Measurements from ENCODE around the gene HBS1L. TPM values are rescaled to one million over a fixed set of nuclear protein-coding genes. Genes with fewer than 3 reads are reported as not detected.
A peak's percentile ranks its signal among the peaks of the same experiment; 100 is the strongest.

Gene HBS1L
- total RNA-seq, 1 experiment from 2014 or later, result 97.0 TPM

DNA sequence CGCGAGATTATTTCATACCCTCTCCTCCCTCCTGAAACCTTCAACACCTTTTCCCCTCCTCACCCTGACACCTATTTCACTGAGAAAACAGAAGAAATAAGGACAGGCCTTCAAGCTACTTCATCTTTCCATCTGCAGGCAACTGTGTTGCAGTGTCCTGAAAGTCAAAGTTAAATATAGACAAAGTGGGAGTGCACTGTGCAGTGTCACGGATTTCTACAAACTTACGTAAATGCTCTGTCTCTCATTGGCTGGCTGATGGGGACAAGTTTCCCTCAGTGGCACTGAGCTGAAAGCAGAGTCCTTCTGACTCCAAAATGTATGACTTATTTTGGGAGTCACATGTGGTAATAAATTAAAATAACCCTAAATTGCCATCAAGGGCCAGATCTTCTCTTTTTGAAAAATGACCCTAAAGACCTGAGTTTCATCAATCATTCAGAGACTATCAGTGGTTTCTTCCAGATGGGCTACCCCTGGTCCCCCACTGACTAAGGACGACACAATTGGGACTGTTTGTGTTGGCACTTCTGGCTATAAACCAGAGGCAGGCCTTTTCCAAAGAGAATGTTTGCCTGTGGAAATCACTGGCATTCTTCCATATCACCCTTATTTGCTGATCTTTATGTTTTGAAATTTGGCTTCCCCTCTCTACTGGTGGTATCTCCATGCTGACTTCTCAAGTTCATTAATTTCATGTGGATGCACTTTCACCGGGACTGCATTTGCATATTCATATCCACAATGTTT is 126.3 kb downstream of the HBS1L start:
- Mint-ChIP-seq H3K9me3 (ENCODE audit: unreplicated experiment) (no peaks in the 10 kb centered on the region), H3K4me3 (ENCODE audit: unreplicated experiment) (no peak overlapping the region), H3K36me3 (ENCODE audit: insufficient read depth, unreplicated experiment) (peaks cover 7% of the 10 kb centered on the region), H3K27me3 (ENCODE audit: insufficient read depth, unreplicated experiment) (no peaks in the 10 kb centered on the region), H3K4me1 (ENCODE audit: insufficient read depth, unreplicated experiment) (peaks cover 6% of the 10 kb centered on the region), H3K27ac (ENCODE audit: low read depth, unreplicated experiment) (peak overlapping the region; percentile 55)
- no peak for DNase-seq (ENCODE audit: unreplicated experiment)
- intact Hi-C loops (cut with micrococcal nuclease), result no loop called here
- BruUV-seq (replicated peaks), result no TSS peak
- TF ChIP-seq, protein P1, sequence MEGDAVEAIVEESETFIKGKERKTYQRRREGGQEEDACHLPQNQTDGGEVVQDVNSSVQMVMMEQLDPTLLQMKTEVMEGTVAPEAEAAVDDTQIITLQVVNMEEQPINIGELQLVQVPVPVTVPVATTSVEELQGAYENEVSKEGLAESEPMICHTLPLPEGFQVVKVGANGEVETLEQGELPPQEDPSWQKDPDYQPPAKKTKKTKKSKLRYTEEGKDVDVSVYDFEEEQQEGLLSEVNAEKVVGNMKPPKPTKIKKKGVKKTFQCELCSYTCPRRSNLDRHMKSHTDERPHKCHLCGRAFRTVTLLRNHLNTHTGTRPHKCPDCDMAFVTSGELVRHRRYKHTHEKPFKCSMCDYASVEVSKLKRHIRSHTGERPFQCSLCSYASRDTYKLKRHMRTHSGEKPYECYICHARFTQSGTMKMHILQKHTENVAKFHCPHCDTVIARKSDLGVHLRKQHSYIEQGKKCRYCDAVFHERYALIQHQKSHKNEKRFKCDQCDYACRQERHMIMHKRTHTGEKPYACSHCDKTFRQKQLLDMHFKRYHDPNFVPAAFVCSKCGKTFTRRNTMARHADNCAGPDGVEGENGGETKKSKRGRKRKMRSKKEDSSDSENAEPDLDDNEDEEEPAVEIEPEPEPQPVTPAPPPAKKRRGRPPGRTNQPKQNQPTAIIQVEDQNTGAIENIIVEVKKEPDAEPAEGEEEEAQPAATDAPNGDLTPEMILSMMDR (IDR thresholded peaks at IDR 0.05; ENCODE audit: unreplicated experiment), result no peak
- ChIA-PET CTCF (interaction anchor here (0.8 to 1.5 kb wide), 2 partner anchors 12 to 16 kb away, joined by 3 to 7 read pairs; no protein-coding TSS in a partner anchor), POLR2A (interaction anchor here (1.1 kb wide), 1 partner anchor 12 kb away, joined by 3 read pairs; no protein-coding TSS in a partner anchor)

DNA sequence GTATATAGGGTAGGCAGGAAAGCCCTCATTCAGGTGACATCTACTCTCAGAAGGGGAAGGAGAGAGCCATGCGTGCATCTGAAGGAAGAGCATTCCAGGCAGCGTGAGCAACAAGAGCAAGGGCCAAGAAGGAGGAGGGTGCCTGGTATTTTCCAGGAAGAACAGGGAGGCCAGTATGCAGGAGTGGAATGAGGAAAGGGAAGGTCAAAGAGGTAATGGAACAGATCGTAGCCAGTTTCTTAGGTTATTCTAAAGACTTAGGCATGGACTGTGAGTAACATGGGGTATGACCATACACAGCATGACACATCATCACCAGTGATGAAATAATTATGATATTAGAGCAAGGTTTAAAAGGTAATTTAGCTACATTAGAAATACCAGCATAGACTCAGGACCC is 128.8 kb downstream of the HBS1L start:
- CTCF ChIA-PET, result interaction anchor here (0.5 to 2.8 kb wide), 8 partner anchors 14 to 816 kb away, joined by 3 to 24 read pairs (median 4); no protein-coding TSS in a partner anchor
- Mint-ChIP-seq H3K36me3 (ENCODE audit: insufficient read depth, unreplicated experiment) (peaks cover 7% of the 10 kb centered on the region), H3K27ac (ENCODE audit: low read depth, unreplicated experiment) (peak overlapping the region; percentile 8), H3K9me3 (ENCODE audit: unreplicated experiment) (no peaks in the 10 kb centered on the region), H3K27me3 (ENCODE audit: insufficient read depth, unreplicated experiment) (no peaks in the 10 kb centered on the region), H3K4me3 (ENCODE audit: unreplicated experiment) (no peak overlapping the region), H3K4me1 (ENCODE audit: insufficient read depth, unreplicated experiment) (peaks cover 6% of the 10 kb centered on the region)
- no TSS peak for BruUV-seq (replicated peaks)
- POLR2A ChIA-PET, result interaction anchor here (1.1 kb wide), 1 partner anchor 15 kb away, joined by 4 read pairs; no protein-coding TSS in a partner anchor
- TF ChIP-seq, protein P1 (IDR thresholded peaks at IDR 0.05; ENCODE audit: unreplicated experiment), result no peak
- DNase-seq (ENCODE audit: unreplicated experiment), result peak; percentile 62
- intact Hi-C loops (cut with micrococcal nuclease), result no loop called here

DNA sequence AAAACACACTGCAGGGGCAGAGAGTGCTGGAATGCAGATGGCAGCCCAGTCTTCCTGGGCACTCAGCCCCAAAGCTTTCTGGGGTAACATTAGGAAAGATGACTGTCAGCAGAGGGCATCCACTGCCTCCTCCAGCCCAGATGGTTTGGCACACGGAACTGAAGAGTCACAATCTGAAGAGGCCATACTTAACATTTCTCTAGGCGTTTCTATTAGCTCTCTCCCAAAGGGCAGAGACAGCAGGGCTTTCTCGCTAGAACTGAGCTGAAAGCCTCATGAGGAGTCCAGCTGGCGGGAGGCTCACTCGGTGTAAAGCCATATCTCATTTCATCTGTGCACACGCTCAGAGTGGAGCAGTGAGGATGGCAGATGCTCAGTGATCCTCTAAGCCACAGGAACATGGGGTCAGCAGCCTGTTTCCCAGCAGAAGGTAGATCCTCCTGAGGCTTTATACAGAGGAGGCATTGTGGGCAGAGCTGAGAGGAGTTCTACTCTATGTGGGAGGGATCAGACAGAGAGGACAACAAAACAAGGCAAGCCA is 132.8 kb downstream of the HBS1L start:
- Mint-ChIP-seq H3K36me3 (ENCODE audit: insufficient read depth, unreplicated experiment) (peaks cover 5% of the 10 kb centered on the region), H3K4me3 (ENCODE audit: unreplicated experiment) (no peak overlapping the region), H3K27me3 (ENCODE audit: insufficient read depth, unreplicated experiment) (no peaks in the 10 kb centered on the region), H3K4me1 (ENCODE audit: insufficient read depth, unreplicated experiment) (peaks cover 12% of the 10 kb centered on the region), H3K27ac (ENCODE audit: low read depth, unreplicated experiment) (no peak overlapping the region), H3K9me3 (ENCODE audit: unreplicated experiment) (no peaks in the 10 kb centered on the region)
- ChIA-PET POLR2A (interaction anchor here (3.5 kb wide), 1 partner anchor 13 kb away, joined by 13 read pairs; no protein-coding TSS in a partner anchor), CTCF (interaction anchor here (1.3 to 3.6 kb wide), 3 partner anchors 9 to 18 kb away, joined by 4 to 20 read pairs (median 4); no protein-coding TSS in a partner anchor)
- DNase-seq (ENCODE audit: unreplicated experiment), result no peak
- no TSS peak for BruUV-seq (replicated peaks)
- TF ChIP-seq, protein P1 (IDR thresholded peaks at IDR 0.05; ENCODE audit: unreplicated experiment), result no peak
- intact Hi-C loops (cut with micrococcal nuclease), result no loop called here

DNA sequence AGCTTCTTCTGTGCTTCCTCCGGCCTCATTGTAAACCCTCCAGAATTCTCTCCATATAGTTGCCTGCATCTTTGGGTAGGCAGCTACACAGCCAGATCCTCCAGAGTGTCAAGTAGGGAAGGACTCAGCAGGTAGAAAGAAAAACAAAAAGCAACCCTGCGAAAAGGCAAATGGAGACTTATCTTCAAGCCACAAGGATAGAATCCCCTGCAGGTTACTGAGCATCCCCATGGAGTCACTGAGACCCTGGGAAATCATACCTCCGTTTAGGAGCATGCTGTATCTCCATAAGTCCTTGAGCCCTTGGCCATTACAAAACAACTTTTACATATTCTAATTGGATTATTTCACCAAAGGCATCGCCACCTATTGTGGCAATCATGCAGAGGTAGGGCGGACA is 133.3 kb downstream of the HBS1L start:
- intact Hi-C loops (cut with micrococcal nuclease), result no loop called here
- no peaks in the 10 kb centered on the region for H3K27me3 Mint-ChIP-seq (ENCODE audit: insufficient read depth, unreplicated experiment)
- H3K4me3 Mint-ChIP-seq (ENCODE audit: unreplicated experiment), result no peak overlapping the region
- H3K36me3 Mint-ChIP-seq (ENCODE audit: insufficient read depth, unreplicated experiment), result peaks cover 5% of the 10 kb centered on the region
- no TSS peak for BruUV-seq (replicated peaks)
- POLR2A ChIA-PET, result interaction anchor here (0.8 to 3.5 kb wide), 2 partner anchors 12 to 19 kb away, joined by 3 to 13 read pairs; no protein-coding TSS in a partner anchor
- no peak overlapping the region for H3K27ac Mint-ChIP-seq (ENCODE audit: low read depth, unreplicated experiment)
- DNase-seq (ENCODE audit: unreplicated experiment), result no peak
- H3K9me3 Mint-ChIP-seq (ENCODE audit: unreplicated experiment), result no peaks in the 10 kb centered on the region
- CTCF ChIA-PET, result interaction anchor here (1.3 to 3.6 kb wide), 3 partner anchors 9 to 19 kb away, joined by 4 to 20 read pairs (median 4); no protein-coding TSS in a partner anchor
- peaks cover 12% of the 10 kb centered on the region for H3K4me1 Mint-ChIP-seq (ENCODE audit: insufficient read depth, unreplicated experiment)
- TF ChIP-seq, protein P1 (IDR thresholded peaks at IDR 0.05; ENCODE audit: unreplicated experiment), result no peak
